OCI-LY7 (cell line): Measurements from ENCODE around the gene ENGASE. TPM values are rescaled to one million over a fixed set of nuclear protein-coding genes. Genes with fewer than 3 reads are reported as not detected.

Experiments
- BruUV-seq: library from RNA; stranded (reverse); fragments of 400-500 nt; replicated peaks from 2 replicates; lab custom pipeline; 2021; lab: Mats Ljungman, UMichigan
- CTCF ChIA-PET: fragments of 300-600 bp; sonication (Branson Sonifier 250); formaldehyde crosslinking; loops from one replicate; lab custom pipeline; 2022; ENCODE audit warnings: antibody characterized with exemption; ENCODE audit not compliant: unreplicated experiment; lab: Charles Lee
- POLR2A ChIA-PET: fragments of 300-600 bp; sonication (Branson Sonifier 250); formaldehyde crosslinking; loops from one replicate; lab custom pipeline; 2022; ENCODE audit warnings: antibody characterized with exemption; lab: Charles Lee
- DNase-seq: peaks from one replicate; pipeline ENCODE4 v3.0.0-alpha.2; 2015; ENCODE audit warnings: low spot score
- H2AFZ ChIP-seq: fragments of 200-600 bp; sonication (generic), shearing (Covaris generic); 2 replicates; pipeline ENCODE4 v1.6.1; 2014; ENCODE audit warnings: mild to moderate bottlenecking, antibody characterized with exemption, low read length, moderate library complexity
- H3K27ac ChIP-seq: fragments of 200-600 bp; sonication (generic); 2 replicates; pipeline ENCODE4 v1.5.1; 2014; ENCODE audit warnings: mixed run types, low read depth, mild to moderate bottlenecking, moderate library complexity, low read length, inconsistent platforms; ENCODE audit not compliant: poor library complexity, severe bottlenecking
- H3K36me3 ChIP-seq: fragments of 200-600 bp; sonication (generic); 2 replicates; pipeline ENCODE4 v1.6.1; 2014; ENCODE audit warnings: mild to moderate bottlenecking, antibody characterized with exemption, low read length, moderate library complexity, mixed read lengths; ENCODE audit not compliant: insufficient read depth
- H3K4me1 ChIP-seq: fragments of 200-600 bp; sonication (generic); 2 replicates; pipeline ENCODE4 v1.5.1; 2014; ENCODE audit warnings: mild to moderate bottlenecking, low read length; ENCODE audit not compliant: insufficient read depth, poor library complexity, severe bottlenecking
- H3K4me2 ChIP-seq: fragments of 200-600 bp; sonication (generic); 2 replicates; pipeline ENCODE4 v1.6.1; 2014; ENCODE audit warnings: mild to moderate bottlenecking, low read length
- H3K4me3 ChIP-seq: fragments of 200-600 bp; sonication (generic); 2 replicates; pipeline ENCODE4 v1.5.1; 2014; ENCODE audit warnings: mild to moderate bottlenecking, low read depth, low read length; ENCODE audit not compliant: poor library complexity, severe bottlenecking
- H3K79me2 ChIP-seq: fragments of 200-600 bp; sonication (generic); 2 replicates; pipeline ENCODE4 v1.6.1; 2016; ENCODE audit warnings: low read depth, mild to moderate bottlenecking, low read length, moderate library complexity, mixed read lengths; ENCODE audit not compliant: insufficient read depth
- H3K9me2 ChIP-seq: fragments of 200-600 bp; sonication (generic); 2 replicates; pipeline ENCODE4 v1.6.1; 2016; ENCODE audit warnings: mild to moderate bottlenecking, low read length, mixed read lengths; ENCODE audit not compliant: insufficient read depth
- H3K9me3 ChIP-seq: fragments of 200-600 bp; sonication (generic); 2 replicates; pipeline ENCODE4 v1.6.1; 2014; ENCODE audit warnings: mild to moderate bottlenecking, mixed run types, low read length, mixed read lengths
- H4K20me1 ChIP-seq: fragments of 200-600 bp; sonication (generic); 2 replicates; pipeline ENCODE4 v1.6.1; 2014; ENCODE audit warnings: mild to moderate bottlenecking, antibody characterized with exemption, low read length, moderate library complexity, mixed read lengths; ENCODE audit not compliant: insufficient read depth
- CTCF ChIP-seq: fragments of 200-600 bp; sonication (generic); conservative IDR thresholded peaks from 2 replicates; pipeline ENCODE4 v1.5.1; 2014; ENCODE audit warnings: mild to moderate bottlenecking, antibody characterized with exemption, low read length, moderate library complexity, mixed read lengths
- EZH2phosphoT487 ChIP-seq: fragments of 200-600 bp; sonication (generic); IDR thresholded peaks from 2 replicates; pipeline ENCODE4 v1.6.1; 2018; ENCODE audit warnings: low read depth, borderline replicate concordance, mild to moderate bottlenecking, mixed run types, antibody characterized with exemption, low read length, moderate library complexity, mixed read lengths
- intact Hi-C: fragments of 100-400 bp; cut with micrococcal nuclease; formaldehyde crosslinking; loops from one replicate; pipeline ENCODE4 v1.10.0; 2022; ENCODE audit not compliant: unreplicated experiment
- total RNA-seq, 2 experiments: library from RNA; depleted of rRNA in 1 of 2; stranded (reverse); fragments of >200 nt in 1 of 2; shearing (Covaris generic) in 1 of 2; gene quantifications; 2 replicates each; pipeline ENCODE4 v1.2.3, GENCODE V29; 2014 to 2022

ENGASE gene
- total RNA-seq, 2 experiments from 2014 or later: 8.4 to 35.1 TPM

GRCh38 chr17:79085154-79085920 lies 10.7 kb downstream of the ENGASE start:
- no peaks in the 10 kb centered on the region for H3K9me2 ChIP-seq
- H3K4me1 ChIP-seq: no peaks in the 10 kb centered on the region
- no peak overlapping the region for H2AFZ ChIP-seq
- intact Hi-C loops: loop anchor here (5.0 kb wide), 1 partner anchor 102 kb away; no protein-coding TSS in a partner anchor
- ChIA-PET POLR2A (no interaction called here), CTCF (no interaction called here)
- TF ChIP-seq EZH2phosphoT487 (no peak), CTCF (no peak)
- H3K36me3 ChIP-seq: no peaks in the 10 kb centered on the region
- H3K27ac ChIP-seq: no peak overlapping the region
- no peaks in the 10 kb centered on the region for H3K79me2 ChIP-seq
- no peak overlapping the region for H3K4me2 ChIP-seq
- no peak overlapping the region for H3K4me3 ChIP-seq
- H3K9me3 ChIP-seq: no peaks in the 10 kb centered on the region
- no peaks in the 10 kb centered on the region for H4K20me1 ChIP-seq
- BruUV-seq: no TSS peak
- no peak for DNase-seq

- Histone ChIP-seq H4K20me1 (no peaks in the 10 kb centered on the region), H3K4me3 (no peak overlapping the region), H3K79me2 (no peaks in the 10 kb centered on the region), H3K27ac (no peak overlapping the region), H3K4me2 (no peak overlapping the region), H3K4me1 (no peaks in the 10 kb centered on the region), H3K9me3 (no peaks in the 10 kb centered on the region), H3K9me2 (no peaks in the 10 kb centered on the region), H3K36me3 (no peaks in the 10 kb centered on the region), H2AFZ (no peak overlapping the region)
- no TSS peak for BruUV-seq
- intact Hi-C loops: loop anchor here (2.0 to 5.0 kb wide), 3 partner anchors 41 to 213 kb away; no protein-coding TSS in a partner anchor
- POLR2A ChIA-PET: no interaction called here
- CTCF ChIA-PET: no interaction called here
- DNase-seq: no peak
- no peak for TF ChIP-seq EZH2phosphoT487
- no peak for TF ChIP-seq CTCF
Observed at GRCh38 chr17:79085921-79086551, 11.4 kb downstream of the ENGASE start.
